ENCODE data around the gene C2CD4C.
"Not testable (repeated sequence)": the region's sequence is repeated elsewhere in the genome, so short reads cannot be mapped to it uniquely, and the experiment has no call there.

The C2CD4C gene

DNA sequence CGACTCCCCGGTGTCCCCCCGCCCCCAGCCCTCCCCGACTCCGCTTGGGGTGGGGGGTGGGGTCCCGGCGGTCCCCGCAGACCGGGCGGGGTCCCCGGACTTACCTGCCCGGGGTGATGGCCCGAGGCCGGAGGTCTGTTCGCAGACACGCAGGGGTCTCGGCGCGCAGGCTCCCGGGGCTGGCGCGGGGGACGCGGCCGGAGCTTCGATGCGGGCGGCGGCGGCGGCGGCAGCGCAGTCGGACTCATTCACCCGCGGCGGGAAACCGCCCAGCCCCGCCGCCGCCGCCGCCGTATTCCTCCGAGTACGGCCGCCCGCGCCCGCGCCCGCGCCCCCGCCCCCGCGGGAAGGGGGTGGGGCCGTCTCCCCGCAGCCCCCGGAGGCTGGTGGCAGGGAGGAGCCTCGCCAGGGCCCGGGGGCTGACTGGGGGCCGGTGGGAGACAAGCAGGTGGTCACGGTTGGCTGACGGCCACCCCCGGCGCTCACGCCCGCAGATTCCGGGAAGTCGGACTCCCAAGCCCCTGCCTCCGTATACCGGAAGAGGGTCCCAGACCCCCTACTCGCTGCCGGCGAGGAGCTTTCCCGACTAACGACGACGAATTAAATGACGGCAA is at the start of gene C2CD4C:
Gene C2CD4C (minus strand): TSS at position 246 of the 614 bp plus-strand sequence. CDS start 786 bp downstream, outside the sequence.
- DNase-seq: peak; percentile 16

- DNase-seq: no peak
These were observed 49.4 kb upstream of the C2CD4C start for GRCh38 chr19:458091-459042.

GRCh38 chr19:457636-458035 is 48.7 kb upstream of the C2CD4C start:
- DNase-seq: no peak

GRCh38 chr19:456547-457110 is 47.7 kb upstream of the C2CD4C start:
- DNase-seq: no peak

DNA sequence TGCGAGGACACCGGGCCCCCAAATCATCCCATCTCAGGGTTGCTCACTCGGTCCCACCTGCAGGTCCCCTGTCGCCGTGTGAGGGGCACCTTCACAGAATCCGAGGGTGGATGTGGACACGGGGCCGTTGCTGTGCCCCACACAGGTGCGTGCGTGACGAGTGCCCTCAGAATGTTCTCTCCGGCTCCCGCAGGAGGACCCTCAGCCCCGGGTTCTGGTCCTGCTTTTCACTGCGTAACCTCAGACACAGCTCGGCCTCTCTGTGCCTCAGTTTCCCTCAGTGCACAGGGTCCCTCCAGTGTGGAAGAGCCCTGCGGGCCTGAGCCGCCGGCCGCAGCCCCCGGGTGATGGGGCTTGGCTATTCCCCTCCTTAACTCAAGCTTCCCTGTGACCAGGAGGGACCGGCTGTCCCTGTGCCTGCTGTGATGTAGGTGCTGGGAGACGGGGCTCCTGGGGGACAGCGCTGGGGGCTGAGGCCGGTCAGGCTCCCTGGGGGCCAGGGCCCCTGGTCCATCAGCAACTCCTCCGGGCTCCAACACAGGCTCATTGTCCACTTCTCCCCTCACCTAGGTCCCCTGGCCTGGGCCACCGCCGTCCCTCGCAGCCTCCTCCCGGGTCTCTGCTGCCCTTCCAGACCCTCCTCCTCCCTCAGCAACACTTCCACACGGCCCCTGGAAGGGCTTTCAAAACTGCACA is 47.1 kb upstream of the C2CD4C start:
- no peak for DNase-seq

- DNase-seq: no peak
These were observed 46.2 kb upstream of the C2CD4C start for GRCh38 chr19:455031-455705.

DNA sequence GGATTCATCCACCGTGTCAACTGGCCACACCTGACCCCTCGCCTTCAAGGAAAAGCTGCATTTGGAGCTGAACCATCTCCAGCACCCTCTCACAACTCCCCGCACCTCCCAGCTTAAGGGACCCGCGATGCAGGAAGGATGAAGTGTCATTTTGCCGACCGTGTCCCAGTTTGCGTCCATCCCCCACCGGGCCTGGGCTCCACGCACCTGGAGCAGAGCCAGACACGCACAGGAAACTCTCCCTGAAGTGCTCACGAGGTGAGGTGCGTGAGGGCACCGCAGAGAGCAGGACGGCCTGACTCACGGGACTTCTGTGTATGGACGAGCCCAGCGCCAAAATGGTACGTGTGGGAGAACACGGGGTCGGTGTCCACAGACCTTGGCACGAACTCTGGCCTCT is 44.7 kb upstream of the C2CD4C start:
- DNase-seq: no peak

GRCh38 chr19:452829-453228 is 43.9 kb upstream of the C2CD4C start:
- no peak for DNase-seq

DNA sequence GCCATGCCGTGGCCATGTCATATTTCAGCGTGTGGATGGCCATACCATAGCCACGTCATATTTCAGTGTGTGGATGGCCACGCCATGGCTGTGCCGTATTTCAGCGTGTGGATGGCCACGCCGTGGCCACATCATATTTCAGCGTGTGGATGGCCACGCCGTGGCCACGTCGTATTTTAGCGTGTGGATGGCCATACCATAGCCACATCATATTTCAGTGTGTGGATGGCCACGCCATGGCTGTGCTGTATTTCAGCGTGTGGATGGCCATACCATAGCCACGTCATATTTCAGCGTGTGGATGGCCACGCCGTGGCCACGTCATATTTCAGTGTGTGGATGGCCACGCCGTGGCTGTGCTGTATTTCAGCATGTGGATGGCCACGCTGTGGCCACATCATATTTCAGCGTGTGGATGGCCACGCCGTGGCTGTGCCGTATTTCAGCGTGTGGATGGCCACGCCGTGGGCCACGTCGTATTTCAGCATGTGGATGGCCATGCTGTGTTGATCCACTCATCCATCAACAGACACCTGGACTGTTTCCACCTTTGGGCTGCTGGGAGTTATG is 42.0 kb upstream of the C2CD4C start:
- not testable (repeated sequence) for DNase-seq

GRCh38 chr19:449916-450315 is 41.0 kb upstream of the C2CD4C start:
- no peak for DNase-seq

GRCh38 chr19:447816-448560 is 39.0 kb upstream of the C2CD4C start:
- DNase-seq: no peak

GRCh38 chr19:447064-447426 is 38.1 kb upstream of the C2CD4C start:
- DNase-seq: no peak

- no peak for DNase-seq
These were observed 35.8 kb upstream of the C2CD4C start for GRCh38 chr19:444677-445210.

GRCh38 chr19:443005-443404 is 34.1 kb upstream of the C2CD4C start:
- no peak for DNase-seq

DNA sequence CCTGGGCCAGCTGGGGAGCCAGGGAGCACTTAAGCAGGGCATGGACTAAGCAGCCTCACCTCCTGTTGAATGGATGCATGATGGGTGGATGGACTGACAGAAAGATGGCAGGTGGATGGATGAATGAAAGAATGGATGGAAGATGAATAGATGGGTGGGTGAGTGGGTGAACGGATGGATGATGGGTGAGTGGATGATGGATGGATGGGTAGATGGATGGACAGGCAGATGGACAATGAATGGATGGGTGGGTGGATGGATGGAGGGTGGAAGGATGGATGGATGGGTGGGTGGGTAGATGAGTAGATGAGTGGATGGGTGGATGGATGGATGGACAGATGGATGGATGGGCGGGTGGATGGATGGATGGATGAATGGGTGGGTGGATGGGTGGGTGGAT is 33.1 kb upstream of the C2CD4C start:
- DNase-seq: no peak

DNA sequence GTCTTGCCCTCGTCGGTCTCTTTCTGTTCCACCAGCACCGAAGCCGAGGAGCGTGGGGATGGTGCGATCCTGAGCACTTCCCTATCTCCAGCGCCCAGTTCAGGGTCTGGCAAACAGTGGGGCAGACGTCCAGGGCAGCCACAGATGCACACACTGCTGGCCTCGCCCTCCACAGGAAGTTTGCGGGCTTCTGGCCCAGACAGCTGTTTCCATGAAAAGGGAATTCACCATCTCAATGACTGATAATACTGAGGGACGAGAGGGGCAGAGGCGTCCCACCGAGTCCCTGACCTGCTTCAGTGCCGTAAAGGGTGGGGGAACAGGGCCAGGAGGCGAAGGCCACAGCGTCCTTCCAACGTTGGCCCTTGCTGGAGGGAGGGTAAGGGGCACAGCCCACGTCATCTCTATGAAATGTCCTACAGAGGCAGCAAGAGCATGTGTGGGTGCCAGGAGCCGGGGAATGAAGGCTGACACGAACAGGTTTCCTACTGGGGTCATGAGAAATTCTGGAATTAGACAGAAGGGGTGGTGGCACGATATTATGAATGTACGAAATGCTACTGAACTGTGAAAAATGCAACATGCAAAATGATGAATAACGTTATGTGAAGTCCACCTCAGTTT is 32.4 kb upstream of the C2CD4C start:
- no peak for DNase-seq

- DNase-seq: no peak
These were observed 31.7 kb upstream of the C2CD4C start for GRCh38 chr19:440391-441212.

- no peak for DNase-seq
These were observed 30.4 kb upstream of the C2CD4C start for GRCh38 chr19:439167-439900.

DNA sequence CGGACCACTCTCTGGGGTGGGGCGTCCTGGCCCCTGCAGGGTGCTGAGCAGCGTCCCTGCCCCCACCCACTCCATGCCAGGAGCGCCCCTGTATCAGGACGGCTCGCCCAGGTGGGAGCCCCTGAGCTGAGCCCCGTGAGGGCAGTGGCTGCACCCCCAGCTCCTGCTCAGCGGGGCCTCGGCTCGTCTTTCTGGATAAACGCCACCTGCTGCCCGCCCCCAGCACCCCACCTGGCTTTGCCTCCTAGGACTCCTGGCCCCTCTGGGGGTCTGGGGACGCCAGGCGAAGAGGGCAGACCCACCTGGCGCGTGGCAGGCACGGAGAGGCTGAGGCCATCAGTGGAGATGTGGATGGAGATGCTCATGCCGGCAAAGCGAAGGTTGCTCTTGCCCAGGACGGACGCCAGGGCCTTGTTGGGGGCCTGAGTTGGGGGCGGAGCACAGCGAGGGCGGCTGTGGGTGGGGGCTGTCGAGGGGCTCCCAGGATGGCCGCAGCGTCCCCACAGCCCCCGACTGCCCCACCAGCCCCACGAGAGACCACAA is 29.5 kb upstream of the C2CD4C start:
- no peak for DNase-seq

Data from CD4-positive, alpha-beta T cell treated with Interleukin-12 subunit alpha and Interleukin-12 subunit beta, for 1 hour (primary cell).